ENCODE data around the gene POLA2. TPM values are rescaled to one million over a fixed set of nuclear protein-coding genes. Genes with fewer than 3 reads are reported as not detected.

Gene POLA2
- total RNA-seq, 1 donor, result 12.2 TPM

GRCh38 chr11:65304110-65304509, 42.3 kb downstream of the POLA2 start:
- H3K4me1 ChIP-seq (ENCODE audit: insufficient read depth, low read length), result peaks cover 14% of the 10 kb centered on the region
- H3K4me3 ChIP-seq (ENCODE audit: low read length), result no peak overlapping the region
- no peaks in the 10 kb centered on the region for H3K27me3 ChIP-seq (ENCODE audit: insufficient read depth, low read length)
- H3K9me3 ChIP-seq (ENCODE audit: low read depth, low read length), result no peaks in the 10 kb centered on the region

DNA sequence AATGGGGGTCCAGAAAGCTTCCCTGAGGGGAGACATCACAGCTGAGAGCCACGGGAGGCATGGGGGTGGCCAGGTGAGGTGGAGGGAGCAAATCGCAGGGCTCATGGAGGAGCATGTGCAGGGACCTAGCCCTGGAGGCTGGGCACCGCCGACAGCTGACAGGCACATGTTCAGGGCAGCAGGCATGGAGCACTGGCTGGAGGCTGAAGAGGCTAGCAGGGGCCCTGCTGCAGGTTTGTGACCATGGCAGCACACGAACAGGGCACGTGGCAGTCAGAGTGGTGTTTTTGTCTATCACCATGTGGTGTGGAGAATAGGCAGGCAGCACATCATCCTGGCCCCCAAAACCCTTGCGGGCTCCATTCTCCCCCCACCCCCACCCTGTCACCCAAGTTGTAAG, 42.9 kb downstream of the POLA2 start:
- Histone ChIP-seq H3K4me3 (ENCODE audit: low read length) (no peak overlapping the region), H3K27me3 (ENCODE audit: insufficient read depth, low read length) (no peaks in the 10 kb centered on the region), H3K9me3 (ENCODE audit: low read depth, low read length) (no peaks in the 10 kb centered on the region), H3K4me1 (ENCODE audit: insufficient read depth, low read length) (peaks cover 14% of the 10 kb centered on the region)

- peaks cover 14% of the 10 kb centered on the region for H3K4me1 ChIP-seq (ENCODE audit: insufficient read depth, low read length)
- H3K9me3 ChIP-seq (ENCODE audit: low read depth, low read length), result no peaks in the 10 kb centered on the region
- H3K4me3 ChIP-seq (ENCODE audit: low read length), result no peak overlapping the region
- H3K27me3 ChIP-seq (ENCODE audit: insufficient read depth, low read length), result no peaks in the 10 kb centered on the region
These were observed 43.9 kb downstream of the POLA2 start for GRCh38 chr11:65305501-65306268.

- H3K9me3 ChIP-seq (ENCODE audit: low read depth, low read length), result no peaks in the 10 kb centered on the region
- peaks cover 14% of the 10 kb centered on the region for H3K4me1 ChIP-seq (ENCODE audit: insufficient read depth, low read length)
- no peak overlapping the region for H3K4me3 ChIP-seq (ENCODE audit: low read length)
- no peaks in the 10 kb centered on the region for H3K27me3 ChIP-seq (ENCODE audit: insufficient read depth, low read length)
These were observed 45.8 kb downstream of the POLA2 start for GRCh38 chr11:65307298-65308229.

GRCh38 chr11:65308281-65308891, 46.6 kb downstream of the POLA2 start:
- H3K4me3 ChIP-seq (ENCODE audit: low read length), result no peak overlapping the region
- H3K9me3 ChIP-seq (ENCODE audit: low read depth, low read length), result no peaks in the 10 kb centered on the region
- H3K27me3 ChIP-seq (ENCODE audit: insufficient read depth, low read length), result no peaks in the 10 kb centered on the region
- peaks cover 14% of the 10 kb centered on the region for H3K4me1 ChIP-seq (ENCODE audit: insufficient read depth, low read length)

- Histone ChIP-seq H3K9me3 (ENCODE audit: low read depth, low read length) (no peaks in the 10 kb centered on the region), H3K4me3 (ENCODE audit: low read length) (no peak overlapping the region), H3K27me3 (ENCODE audit: insufficient read depth, low read length) (no peaks in the 10 kb centered on the region), H3K4me1 (ENCODE audit: insufficient read depth, low read length) (peaks cover 18% of the 10 kb centered on the region)
These were observed 47.2 kb downstream of the POLA2 start for GRCh38 chr11:65309006-65309405.

DNA sequence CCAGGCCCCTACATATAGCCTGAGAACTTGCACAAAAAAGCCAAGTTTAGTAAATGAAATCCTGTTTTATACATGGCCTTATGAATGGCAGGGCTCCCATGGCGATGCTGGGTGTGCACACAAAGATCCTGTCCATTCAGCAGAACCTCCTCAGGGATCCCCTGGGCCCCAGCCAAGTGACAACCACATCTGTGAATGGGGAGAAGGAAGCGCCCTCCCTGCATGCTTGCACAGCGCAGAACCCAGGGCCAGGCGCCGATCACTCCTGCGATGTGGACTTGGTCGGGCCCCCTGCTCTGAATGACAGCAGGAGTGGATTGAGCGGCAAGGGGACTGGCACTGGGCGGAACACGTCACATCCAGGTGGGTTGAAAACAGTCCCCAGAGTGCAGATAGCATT, 48.5 kb downstream of the POLA2 start:
- H3K27me3 ChIP-seq (ENCODE audit: insufficient read depth, low read length), result no peaks in the 10 kb centered on the region
- peaks cover 23% of the 10 kb centered on the region for H3K4me1 ChIP-seq (ENCODE audit: insufficient read depth, low read length)
- no peak overlapping the region for H3K4me3 ChIP-seq (ENCODE audit: low read length)
- H3K9me3 ChIP-seq (ENCODE audit: low read depth, low read length), result no peaks in the 10 kb centered on the region

DNA sequence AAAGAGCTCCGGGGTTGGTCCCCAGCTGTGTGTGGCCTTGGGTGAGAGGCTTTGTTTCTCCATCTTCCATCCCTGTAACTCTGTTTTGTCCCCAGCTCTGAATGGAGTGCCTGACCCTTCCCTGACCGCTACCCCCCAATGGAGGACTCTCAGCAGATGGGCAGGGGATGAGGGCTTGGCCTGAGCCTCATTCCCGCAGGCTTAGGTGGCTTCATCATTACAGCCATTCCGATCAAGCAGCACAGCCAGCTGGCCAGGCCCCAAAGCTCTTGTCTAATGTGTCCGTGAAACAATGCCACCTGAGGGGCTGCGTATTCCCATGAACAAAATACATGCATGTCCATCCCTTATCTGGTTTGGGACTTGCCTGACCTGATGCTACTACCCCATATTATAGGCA, 49.0 kb downstream of the POLA2 start:
- Histone ChIP-seq H3K4me1 (ENCODE audit: insufficient read depth, low read length) (peaks cover 28% of the 10 kb centered on the region), H3K9me3 (ENCODE audit: low read depth, low read length) (no peaks in the 10 kb centered on the region), H3K4me3 (ENCODE audit: low read length) (no peak overlapping the region), H3K27me3 (ENCODE audit: insufficient read depth, low read length) (no peaks in the 10 kb centered on the region)

GRCh38 chr11:65311170-65311678, 49.5 kb downstream of the POLA2 start:
- peaks cover 33% of the 10 kb centered on the region for H3K4me1 ChIP-seq (ENCODE audit: insufficient read depth, low read length)
- no peaks in the 10 kb centered on the region for H3K27me3 ChIP-seq (ENCODE audit: insufficient read depth, low read length)
- H3K9me3 ChIP-seq (ENCODE audit: low read depth, low read length), result no peaks in the 10 kb centered on the region
- no peak overlapping the region for H3K4me3 ChIP-seq (ENCODE audit: low read length)

GRCh38 chr11:65314501-65315203, 52.9 kb downstream of the POLA2 start, which contains the start of gene CDC42EP2:
Gene CDC42EP2 (plus strand): TSS chr11:65314866. CDS start chr11:65320899, 6,033 bp downstream.
- no peaks in the 10 kb centered on the region for H3K27me3 ChIP-seq (ENCODE audit: insufficient read depth, low read length)
- H3K9me3 ChIP-seq (ENCODE audit: low read depth, low read length), result no peaks in the 10 kb centered on the region
- H3K4me1 ChIP-seq (ENCODE audit: insufficient read depth, low read length), result peaks cover 28% of the 10 kb centered on the region
- H3K4me3 ChIP-seq (ENCODE audit: low read length), result peak within 1 kb of the TSS; percentile 65

DNA sequence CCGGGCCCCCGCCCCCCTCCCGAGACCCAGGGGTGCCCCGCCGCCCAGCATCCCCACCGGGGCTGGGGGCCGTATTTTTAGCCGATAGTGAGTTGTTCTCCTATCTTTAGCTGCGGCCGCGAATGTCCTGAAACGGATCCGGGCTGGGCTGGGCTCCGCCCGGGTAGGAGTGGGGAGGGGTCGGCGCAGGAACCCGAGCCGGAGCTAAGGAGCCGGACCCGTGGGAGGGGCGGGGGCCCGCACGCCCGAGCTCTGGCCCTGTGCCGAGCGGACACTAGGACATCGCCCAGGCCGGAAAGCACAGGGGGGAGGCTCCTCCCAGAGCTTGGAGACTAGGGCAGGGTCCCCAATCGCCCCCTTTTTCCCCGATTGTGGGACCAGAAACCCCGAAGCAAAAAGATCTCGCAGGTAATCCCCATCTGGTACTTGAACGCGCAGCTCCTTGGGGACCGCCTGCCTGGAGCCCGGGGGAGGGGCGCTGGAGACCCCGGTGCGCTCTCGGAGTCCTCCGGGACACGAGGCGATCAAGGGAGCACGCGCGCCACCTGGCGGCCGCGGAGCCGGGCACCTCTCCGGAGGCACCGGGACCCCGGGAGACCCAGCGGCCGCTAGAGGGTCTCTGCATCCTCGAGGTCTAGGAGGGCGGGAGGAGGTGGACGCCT, 53.6 kb downstream of the POLA2 start:
- H3K27me3 ChIP-seq (ENCODE audit: insufficient read depth, low read length), result no peaks in the 10 kb centered on the region
- H3K4me1 ChIP-seq (ENCODE audit: insufficient read depth, low read length), result peaks cover 28% of the 10 kb centered on the region
- peak overlapping the region; percentile 65 for H3K4me3 ChIP-seq (ENCODE audit: low read length)
- no peaks in the 10 kb centered on the region for H3K9me3 ChIP-seq (ENCODE audit: low read depth, low read length)

- Histone ChIP-seq H3K9me3 (ENCODE audit: low read depth, low read length) (no peaks in the 10 kb centered on the region), H3K27me3 (ENCODE audit: insufficient read depth, low read length) (no peaks in the 10 kb centered on the region), H3K4me1 (ENCODE audit: insufficient read depth, low read length) (peaks cover 28% of the 10 kb centered on the region), H3K4me3 (ENCODE audit: low read length) (peak overlapping the region; percentile 65)
These were observed 54.1 kb downstream of the POLA2 start for GRCh38 chr11:65315866-65316226.

GRCh38 chr11:65316227-65317024, 54.7 kb downstream of the POLA2 start:
- peak overlapping the region; percentile 65 for H3K4me3 ChIP-seq (ENCODE audit: low read length)
- H3K27me3 ChIP-seq (ENCODE audit: insufficient read depth, low read length), result no peaks in the 10 kb centered on the region
- H3K4me1 ChIP-seq (ENCODE audit: insufficient read depth, low read length), result peaks cover 28% of the 10 kb centered on the region
- H3K9me3 ChIP-seq (ENCODE audit: low read depth, low read length), result no peaks in the 10 kb centered on the region

Data from mononuclear cell (primary cell).